HUDEP-2 (cell line): ENCODE results near the gene VWA8.
A peak's percentile ranks its signal among the peaks of the same experiment; 100 is the strongest.
"Not testable (repeated sequence)": the region's sequence is repeated elsewhere in the genome, so short reads cannot be mapped to it uniquely, and the experiment has no call there.

Experiments used
- DNase-seq, 76 experiments: peaks; one replicate each; lab custom pipeline; 2025; ENCODE audit not compliant: unreplicated experiment in 76 of 76; lab: John Stamatoyannopoulos, UW

VWA8 gene

DNA sequence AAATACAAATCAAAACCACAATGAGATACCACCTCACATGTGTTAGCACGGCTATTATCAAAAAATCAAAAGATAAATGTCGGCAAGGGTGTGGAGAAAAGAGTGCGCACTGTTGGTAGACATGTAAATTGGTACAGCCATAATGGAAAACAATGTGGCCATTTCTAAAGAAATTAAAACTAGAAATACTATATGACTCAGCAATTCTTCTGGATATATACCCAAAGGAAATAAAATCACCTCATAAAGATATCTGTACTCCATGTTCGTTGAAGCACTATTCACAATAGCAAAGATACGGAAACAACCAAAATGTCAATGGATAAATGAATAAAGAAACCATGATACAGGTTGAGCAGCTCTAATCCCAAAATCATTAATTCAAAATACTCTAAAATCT, 30.8 kb downstream of the VWA8 start:
- no peak for DNase-seq

DNA sequence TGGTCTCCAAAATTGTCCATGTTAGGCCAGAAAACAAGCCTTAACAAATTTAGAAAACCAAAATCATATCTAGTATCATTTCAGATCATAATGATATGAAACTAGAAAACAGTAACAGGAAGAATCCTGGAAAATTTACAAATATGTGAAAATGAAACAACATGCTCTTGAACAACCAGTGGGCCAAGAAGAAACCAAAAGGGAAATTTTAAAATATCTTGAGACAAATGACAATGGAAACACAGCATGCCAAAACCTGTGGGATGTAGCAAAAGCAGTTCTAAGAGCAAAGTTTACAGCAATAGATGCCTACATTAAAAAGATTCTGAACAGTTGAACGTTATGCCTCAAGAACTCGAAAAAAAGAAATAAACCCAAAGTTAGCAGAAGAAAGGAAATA, 32.6 kb downstream of the VWA8 start:
- no peak for DNase-seq

DNA sequence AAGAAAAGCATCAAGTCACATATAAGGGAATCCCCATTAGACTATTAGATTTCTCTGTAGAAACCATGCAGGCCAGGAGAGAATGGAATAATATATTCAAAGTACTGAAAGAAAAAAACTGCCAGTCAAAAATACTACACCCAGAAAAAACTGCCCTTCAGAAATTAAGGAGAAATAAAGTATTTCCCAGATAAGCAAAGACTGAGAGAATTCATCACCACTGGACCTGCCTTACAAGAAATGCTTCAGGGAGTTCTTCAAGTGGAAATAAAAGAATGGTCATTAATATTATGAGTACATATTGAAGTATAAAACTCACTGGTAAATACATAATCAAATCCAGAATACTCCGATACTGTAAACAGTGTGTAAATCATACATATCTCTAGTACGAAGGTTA, 35.9 kb downstream of the VWA8 start:
- DNase-seq = no peak

DNA sequence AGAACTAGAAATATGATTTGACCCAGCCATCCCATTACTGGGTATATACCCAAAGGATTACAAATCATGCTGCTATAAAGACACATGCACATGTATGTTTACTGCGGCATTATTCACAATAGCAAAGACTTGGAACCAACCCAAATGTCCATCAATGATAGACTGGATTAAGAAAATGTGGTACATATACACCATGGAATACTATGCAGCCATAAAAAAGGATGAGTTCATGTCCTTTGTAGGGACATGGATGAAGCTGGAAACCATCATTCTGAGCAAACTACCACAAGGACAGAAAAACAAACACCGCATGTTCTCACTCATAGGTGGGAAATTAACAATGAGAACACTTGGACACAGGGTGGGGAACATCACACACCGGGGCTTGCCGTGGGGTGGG, 38.0 kb downstream of the VWA8 start:
- DNase-seq = not testable (repeated sequence)

DNA sequence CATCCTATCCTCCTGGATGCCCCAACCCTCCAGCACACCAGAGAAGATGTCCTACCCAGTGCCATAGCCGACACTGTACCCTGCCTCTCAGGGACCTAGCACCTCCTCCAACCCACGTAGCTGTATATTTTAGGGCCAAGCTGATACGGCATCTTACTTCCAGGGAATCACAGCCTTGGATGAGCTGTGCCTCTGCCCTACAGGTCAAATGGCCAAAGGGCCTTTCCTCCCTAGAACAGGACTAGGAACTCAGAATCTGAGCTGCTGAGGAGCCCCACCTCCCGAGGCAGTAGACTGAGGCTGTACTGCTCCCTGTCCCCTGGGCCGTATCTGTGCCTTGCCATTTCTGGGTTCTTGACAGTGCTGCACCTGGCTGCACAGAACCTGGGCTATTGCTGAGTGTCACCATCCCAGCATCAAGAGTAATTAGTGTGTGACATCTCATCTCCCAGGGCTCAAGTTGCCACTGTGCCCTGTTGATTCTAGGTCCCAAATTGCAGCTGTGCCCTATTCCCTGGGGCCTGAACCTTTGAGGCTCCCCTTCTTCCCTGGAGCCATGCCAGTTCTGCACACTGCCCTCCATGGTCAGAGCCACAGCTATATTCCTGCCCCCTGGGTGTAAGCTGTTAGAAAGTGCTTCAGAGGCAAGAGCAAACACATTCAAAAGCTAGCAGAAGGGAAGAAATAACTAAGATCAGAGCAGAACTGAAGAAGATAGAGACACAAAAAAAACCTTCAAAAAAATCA, 41.0 kb downstream of the VWA8 start:
- DNase-seq = no peak

DNA sequence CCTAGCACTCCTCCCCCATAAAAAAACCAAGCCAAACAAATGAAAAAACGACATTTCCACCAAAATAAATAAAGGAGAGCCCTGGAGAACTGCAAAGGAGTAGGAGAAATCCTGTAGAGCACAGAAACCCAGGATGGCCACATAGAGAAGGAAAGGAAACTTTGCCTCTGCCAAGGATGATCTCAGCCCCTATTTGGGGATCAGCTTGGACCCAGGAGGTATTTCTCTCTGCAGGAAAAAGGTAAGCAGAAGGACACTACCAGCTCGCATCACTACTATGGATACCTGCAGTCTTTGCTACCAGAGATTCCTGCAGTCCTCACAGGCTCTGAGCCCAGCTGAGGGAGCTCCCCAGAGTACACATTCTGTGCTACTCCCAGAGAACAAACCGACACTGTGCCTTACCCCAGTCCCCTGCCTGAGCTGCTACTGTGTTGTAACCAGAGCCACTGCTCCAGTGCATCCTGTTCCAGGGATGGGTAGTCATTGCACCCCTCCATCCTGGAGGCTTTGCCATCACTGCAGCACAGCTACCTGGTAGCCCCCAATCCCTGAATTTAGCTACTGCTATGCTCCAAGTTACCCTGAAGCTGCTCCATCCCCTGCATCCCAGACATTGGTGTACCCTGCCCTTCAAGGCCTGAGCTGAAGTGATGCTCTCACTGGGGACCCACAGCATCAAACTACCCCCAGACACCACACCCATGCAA, 41.7 kb downstream of the VWA8 start:
- no peak for DNase-seq

DNA sequence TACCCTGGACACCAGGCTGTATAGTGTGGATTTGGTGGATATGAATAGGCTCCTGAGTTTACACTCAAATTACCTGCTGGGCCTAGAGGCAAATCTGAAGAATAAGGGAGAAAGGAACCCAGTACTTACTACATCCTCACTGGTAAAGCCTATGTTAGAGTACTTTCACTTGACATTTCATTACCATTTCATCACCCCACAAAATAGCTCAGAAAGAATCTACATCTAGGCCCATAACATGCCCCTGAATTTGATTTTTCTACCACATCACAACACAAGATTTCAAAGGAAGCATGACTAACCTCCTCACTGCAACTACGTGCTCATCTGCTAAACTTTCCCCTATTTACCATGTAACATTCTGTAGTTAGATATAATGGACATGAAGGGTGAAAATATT, 43.3 kb downstream of the VWA8 start:
- DNase-seq = no peak

DNA sequence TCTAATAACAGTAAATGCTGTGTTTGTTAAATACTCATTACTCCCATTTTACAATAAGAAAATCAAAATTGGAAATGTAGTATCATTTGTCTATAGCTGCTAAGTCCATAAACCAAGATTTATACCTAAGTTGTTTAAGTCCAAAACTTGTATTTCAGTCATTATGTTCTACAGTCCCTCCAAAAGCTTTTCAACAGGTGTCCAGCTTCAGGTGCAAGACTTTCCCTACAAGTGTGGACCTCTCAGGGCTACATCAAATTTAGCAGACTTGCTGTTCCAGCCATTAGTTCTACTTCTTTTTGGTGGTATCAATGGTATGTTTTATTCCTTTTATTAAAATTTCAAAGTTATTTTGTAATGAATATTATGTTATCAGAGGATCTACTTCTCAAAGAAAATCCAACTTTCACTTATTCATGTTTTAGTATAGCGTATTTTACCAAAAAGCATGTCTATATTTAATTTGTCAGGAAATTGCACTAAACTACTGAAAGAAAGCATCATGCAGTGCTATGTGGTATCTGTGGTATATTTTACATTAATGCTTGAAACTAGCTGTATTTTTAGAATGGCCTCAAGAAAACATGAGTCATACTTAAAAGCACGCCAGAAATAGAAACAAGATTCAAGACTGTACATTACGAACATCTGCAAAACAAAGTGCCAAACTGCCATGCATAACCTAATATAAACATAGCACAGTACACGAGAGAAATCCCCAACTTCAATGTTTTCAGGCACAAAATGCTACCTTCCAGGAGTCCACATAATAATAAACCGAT, 44.5 kb downstream of the VWA8 start:
- DNase-seq = no peak

DNA sequence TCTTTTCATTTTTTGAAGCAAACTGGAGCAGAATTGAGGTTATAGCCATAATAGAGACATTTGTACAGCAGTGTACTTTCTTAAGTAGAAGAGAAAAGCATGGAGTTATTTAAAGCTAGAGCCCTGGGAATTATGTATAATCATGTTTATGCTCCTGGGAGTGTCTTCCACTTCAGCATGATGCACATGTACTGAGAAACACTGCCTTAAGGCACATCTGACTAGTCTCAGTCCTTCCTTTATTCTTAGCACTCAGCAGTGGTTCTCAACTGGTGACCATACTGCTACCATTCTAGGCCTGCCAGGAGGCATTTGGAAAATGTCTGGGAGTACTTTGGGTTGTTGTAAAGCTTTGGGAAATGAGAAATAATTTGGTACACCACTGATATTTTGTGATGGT, 45.8 kb downstream of the VWA8 start:
- DNase-seq = no peak

DNA sequence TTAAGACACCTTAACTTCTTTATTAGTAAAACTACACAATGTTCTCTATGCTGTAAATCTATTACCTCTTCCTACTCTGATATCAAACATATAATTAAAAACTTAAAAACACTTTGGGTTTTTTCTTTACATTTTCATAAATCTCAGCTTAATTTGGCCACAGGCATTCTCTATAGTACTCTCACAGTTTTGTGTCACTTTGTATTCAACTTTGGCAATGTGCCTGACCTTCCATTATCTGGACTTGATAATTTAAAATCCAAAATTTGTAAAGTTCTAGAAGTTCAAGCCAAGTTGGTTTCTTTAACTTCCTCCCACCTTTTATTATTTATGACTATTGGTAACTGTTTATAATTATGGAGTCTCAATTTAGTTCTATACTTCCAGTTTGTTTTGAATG, 46.4 kb downstream of the VWA8 start:
- DNase-seq = no peak

DNA sequence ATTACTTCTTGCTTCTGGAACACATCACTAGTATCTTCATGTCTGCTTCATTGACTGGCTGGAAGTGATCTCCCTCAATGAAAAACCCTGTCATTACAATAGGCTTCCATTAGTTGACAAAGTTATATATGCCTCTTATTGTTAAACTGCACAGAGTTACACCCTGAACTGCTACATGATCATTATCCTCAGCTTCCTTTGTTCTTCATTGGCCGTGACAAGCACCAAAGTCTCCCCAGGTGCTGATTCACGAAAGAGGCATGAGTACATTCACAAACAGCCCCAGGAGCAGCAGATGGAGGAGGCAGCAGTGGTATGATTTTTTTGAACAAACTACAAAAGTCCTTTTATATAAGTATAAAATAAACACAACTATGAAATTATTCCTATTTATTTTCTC, 51.4 kb downstream of the VWA8 start:
- DNase-seq = no peak

DNA sequence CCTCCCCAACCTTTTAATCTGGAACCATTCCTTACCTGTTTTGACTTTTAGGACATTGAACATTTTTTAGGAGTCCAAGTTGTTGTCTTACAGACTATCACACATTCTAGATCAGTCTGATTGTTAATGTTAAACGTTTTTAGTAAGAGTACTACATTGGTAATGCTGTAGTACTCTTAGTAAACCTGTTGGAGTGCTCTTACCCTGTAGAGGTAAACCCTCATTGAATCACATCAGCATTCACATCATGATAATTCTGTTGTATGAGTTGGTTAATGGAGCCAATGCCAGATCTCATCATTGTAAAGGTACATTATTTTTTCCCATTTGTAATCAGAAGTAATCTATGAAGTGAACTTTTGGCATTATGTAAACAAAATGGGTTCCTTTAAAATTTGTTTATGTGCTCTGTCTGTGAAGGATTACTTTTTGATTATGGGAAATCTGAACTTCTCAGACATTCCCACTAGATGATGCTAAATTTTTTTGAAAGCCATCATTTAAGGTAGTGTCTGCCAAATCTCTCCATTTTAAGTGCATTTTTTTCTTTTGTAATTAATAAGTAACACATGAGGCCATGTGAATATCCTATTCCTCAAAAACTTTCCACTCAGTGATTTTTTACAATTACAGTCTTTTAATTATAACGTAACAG, 55.2 kb downstream of the VWA8 start:
- peak in 20 of 76 experiments; percentile 2 to 33 (median 14) for DNase-seq

DNA sequence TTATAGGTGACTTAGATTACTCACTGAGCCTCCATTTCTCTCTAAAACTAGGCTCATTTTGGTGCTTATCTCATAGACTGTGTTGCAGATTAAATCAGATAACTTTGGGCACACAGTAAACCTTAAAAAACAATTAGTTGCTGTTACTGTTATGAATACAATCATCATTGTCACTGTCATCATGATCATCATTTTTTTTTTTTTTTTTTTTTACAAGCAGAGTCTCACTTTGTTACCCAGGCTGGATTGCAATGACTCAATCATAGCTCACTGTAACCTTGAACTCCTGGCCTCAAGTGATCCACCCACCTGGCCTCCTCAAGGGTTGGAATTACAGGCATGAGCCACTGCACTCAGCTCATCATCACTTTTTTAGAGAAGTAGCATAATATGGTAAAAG, 60.0 kb downstream of the VWA8 start:
- no peak for DNase-seq

DNA sequence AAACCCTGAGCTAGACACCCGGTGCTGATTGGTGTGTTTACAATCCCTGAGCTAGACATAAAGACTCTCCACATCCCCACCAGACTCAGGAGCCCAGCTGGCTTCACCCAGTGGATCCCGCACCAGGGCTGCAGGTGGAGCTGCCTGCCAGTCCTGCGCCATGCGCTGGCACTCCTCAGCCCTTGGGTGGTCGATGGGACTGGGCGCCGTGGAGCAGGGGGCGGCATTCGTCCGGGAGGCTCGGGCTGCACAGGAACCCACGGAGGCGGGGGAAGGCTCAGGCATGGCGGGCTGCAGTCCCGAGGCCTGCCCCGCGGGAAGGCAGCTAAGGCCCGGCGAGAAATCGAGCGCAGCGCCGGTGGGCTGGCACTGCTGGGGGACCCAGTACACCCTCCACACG, 62.5 kb downstream of the VWA8 start:
- not testable (repeated sequence) for DNase-seq

DNA sequence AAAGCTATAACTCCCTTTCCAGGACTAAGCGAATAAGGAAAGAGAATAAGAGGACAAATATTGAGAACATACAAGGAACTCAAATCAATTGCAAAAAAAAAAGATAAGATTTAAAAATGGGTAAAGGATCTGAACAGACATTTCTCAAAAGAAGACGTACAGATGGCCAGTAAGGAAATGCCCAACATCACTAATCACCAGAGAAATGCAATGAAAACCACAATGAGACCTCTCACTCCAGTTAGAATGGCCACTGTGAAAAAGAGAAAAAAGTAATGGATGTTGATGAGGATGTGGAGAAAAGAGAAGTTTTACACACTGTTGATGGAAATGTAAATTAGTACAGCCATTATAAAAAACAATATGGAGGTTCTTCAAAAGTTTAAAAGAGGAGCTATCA, 63.8 kb downstream of the VWA8 start:
- no peak for DNase-seq

DNA sequence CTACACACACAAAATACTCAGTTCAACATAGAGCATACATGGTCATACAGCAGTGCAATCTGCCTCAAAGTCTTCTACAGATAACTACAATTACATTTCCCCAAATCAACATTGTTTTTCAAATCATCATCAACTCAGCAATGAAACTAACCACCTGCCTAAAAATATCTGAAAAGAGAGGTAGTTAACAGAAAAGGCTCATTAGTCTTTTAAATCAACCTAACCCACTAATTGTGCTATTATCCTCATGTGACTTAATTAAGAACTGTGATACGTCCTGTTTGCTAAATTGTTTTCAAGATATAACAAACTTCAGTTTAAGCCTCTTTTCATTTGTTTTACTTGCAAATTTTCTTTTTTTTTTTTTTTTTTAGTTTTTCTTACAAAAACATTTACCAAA, 65.4 kb downstream of the VWA8 start:
- DNase-seq = no peak

DNA sequence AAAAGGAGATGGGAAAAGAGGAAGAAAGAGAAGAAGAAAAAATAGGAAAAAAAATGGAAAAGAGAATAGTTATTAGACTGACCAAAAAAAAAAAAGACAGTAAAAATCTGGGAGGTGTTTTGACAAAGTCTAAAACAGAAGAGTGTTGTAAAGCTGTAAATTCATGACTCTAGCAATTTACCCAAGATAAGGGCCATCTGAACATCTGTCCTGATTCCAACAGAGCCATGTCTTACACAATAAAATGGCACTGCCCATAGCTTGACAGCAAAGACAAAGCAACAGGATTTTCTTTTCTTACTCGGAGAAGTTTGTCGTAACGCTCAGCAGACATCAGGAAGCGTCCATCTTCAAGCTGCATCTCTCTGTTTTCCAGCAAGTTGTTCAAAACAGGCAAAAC, 69.8 kb downstream of the VWA8 start:
- no peak for DNase-seq

DNA sequence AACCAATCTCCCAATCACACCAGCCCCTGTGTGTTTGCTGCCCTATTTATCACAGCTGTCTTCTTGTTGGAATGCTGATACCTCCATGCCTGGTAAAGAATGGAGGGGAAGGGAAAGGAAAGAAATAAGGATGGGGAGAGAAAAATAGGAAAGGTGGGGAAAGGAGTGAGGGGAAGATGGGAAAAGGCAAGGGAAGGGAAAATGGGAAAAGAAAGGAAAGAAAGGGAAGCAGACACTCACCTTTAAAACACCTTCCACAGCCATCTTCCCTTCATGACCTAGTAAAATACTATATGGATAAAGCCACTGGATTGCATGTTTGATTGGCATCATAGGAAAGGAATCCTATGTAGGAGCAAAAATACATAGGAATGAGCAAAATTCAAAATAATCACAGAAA, 77.8 kb downstream of the VWA8 start:
- no peak for DNase-seq

DNA sequence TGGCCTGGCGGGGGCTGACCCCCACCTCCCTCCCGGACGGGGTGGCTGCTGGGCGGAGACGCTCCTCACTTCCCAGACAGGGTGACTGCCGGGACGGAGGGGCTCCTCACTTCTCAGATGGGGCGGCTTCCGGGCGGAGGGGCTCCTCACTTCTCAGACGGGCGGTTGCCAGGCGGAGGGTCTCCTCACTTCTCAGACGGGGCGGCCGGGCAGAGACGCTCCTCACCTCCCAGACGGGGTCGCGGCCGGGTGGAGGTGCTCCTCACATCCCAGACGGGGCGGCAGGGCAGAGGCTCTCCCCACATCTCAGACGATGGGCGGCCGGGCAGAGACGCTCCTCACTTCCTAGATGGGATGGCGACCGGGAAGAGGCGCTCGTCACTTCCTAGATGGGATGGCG, 79.0 kb downstream of the VWA8 start:
- not testable (repeated sequence) for DNase-seq

DNA sequence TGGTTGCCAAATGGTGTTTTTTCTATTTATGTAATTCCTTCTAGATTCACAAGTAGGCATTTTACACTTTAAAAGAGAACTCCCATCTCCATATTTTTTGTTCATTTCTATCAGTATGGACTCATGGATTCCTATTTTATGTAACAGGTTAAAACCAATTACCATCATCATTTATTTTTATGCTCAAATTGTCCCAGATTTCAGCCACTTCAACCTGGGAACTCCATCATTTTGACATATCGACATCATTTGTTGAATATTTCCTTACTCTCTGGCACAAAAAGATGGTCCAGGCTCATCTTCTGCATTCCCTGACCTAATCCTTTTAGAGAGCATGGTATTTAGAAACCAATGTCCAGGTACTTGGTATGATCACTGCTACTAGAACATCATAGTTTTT, 79.9 kb downstream of the VWA8 start:
- no peak for DNase-seq

DNA sequence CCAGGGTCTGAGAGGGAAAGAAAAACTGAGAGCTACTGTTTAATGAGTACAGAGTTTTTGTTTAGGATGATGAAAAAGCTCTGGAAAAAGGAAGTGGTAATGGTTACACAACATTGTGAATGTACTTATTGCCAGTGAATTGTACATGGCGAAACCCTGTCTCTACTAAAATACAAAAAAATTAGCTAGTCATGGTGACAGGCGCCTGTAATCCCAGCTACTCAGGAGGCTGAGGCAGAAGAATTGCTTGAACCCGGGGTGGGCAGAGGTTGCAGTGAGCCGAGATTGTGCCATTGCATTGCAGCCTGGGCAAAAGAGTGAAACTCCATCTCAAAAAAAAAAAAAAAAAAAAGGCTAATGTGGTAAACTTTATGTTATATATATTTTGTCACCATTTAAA, 96.3 kb downstream of the VWA8 start:
- DNase-seq = no peak
